ENCODE measurements around the gene MYO1E. TPM values are rescaled to one million over a fixed set of nuclear protein-coding genes. Genes with fewer than 3 reads are reported as not detected.
"Not testable (repeated sequence)": the region's sequence is repeated elsewhere in the genome, so short reads cannot be mapped to it uniquely, and the experiment has no call there.

Gene MYO1E
- total and polyA plus RNA-seq, 8 donors = 31.4 to 101 (median 39.9) TPM

- Histone ChIP-seq H3K27ac (no peak overlapping the region), H3K27me3 (no peaks in the 10 kb centered on the region), H3K36me3 (no peaks in the 10 kb centered on the region), H3K4me1 (no peaks in the 10 kb centered on the region), H3K9me3 (no peaks in the 10 kb centered on the region), H3K4me3 (no peak overlapping the region)
- intact Hi-C loops (cut with DNase I) = no loop called here
- no peak for TF ChIP-seq CTCF (IDR thresholded peaks at IDR 0.05)
- ATAC-seq = no peak
- DNase-seq = no peak
These were observed 32.3 kb downstream of the MYO1E start for GRCh38 chr15:59340325-59340724.

GRCh38 chr15:59339252-59339672, 33.4 kb downstream of the MYO1E start:
- no peak for ATAC-seq
- no peak overlapping the region for H3K4me3 ChIP-seq
- no peaks in the 10 kb centered on the region for H3K9me3 ChIP-seq
- peaks cover under 1 to 5% of the 10 kb centered on the region in 2 donors for H3K4me1 ChIP-seq
- no peak for DNase-seq
- TF ChIP-seq CTCF (IDR thresholded peaks at IDR 0.05) = no peak
- intact Hi-C loops (cut with DNase I) = no loop called here
- no peak overlapping the region for H3K27ac ChIP-seq
- H3K27me3 ChIP-seq = no peaks in the 10 kb centered on the region
- no peaks in the 10 kb centered on the region for H3K36me3 ChIP-seq

- Histone ChIP-seq H3K36me3 (no peaks in the 10 kb centered on the region), H3K9me3 (no peaks in the 10 kb centered on the region), H3K4me1 (peaks cover 3 to 5% of the 10 kb centered on the region in 2 donors), H3K4me3 (no peak overlapping the region), H3K27ac (no peak overlapping the region), H3K27me3 (no peaks in the 10 kb centered on the region)
- ATAC-seq (no peak), DNase-seq (no peak)
- TF ChIP-seq CTCF (IDR thresholded peaks at IDR 0.05) = no peak
- intact Hi-C loops (cut with DNase I) = no loop called here
These were observed 34.3 kb downstream of the MYO1E start for GRCh38 chr15:59338414-59338813.

GRCh38 chr15:59336725-59337124, 35.9 kb downstream of the MYO1E start:
- H3K4me3 ChIP-seq; H3K4me1 ChIP-seq; H3K36me3 ChIP-seq; H3K9me3 ChIP-seq; intact Hi-C loops (cut with DNase I); ATAC-seq; DNase-seq; H3K27ac ChIP-seq; H3K27me3 ChIP-seq: not testable (repeated sequence)

- H3K36me3 ChIP-seq = no peaks in the 10 kb centered on the region
- no peaks in the 10 kb centered on the region for H3K9me3 ChIP-seq
- peak in 1 of 4 donors; percentile 18 for DNase-seq
- H3K27me3 ChIP-seq = no peaks in the 10 kb centered on the region
- peaks cover 9 to 11% of the 10 kb centered on the region in 2 donors for H3K4me1 ChIP-seq
- no peak for TF ChIP-seq CTCF (IDR thresholded peaks at IDR 0.05)
- peak; percentile 57 for ATAC-seq
- no peak overlapping the region for H3K27ac ChIP-seq
- intact Hi-C loops (cut with DNase I) = no loop called here
- H3K4me3 ChIP-seq = no peak overlapping the region
These were observed 37.4 kb downstream of the MYO1E start for GRCh38 chr15:59335207-59335786.

GRCh38 chr15:59334076-59334415, 38.6 kb downstream of the MYO1E start:
- ATAC-seq (no peak), DNase-seq (no peak)
- Histone ChIP-seq H3K27me3 (no peaks in the 10 kb centered on the region), H3K9me3 (no peaks in the 10 kb centered on the region), H3K4me3 (no peak overlapping the region), H3K27ac (no peak overlapping the region), H3K36me3 (no peaks in the 10 kb centered on the region), H3K4me1 (peaks cover 13 to 24% of the 10 kb centered on the region in 2 donors)
- TF ChIP-seq CTCF (IDR thresholded peaks at IDR 0.05) = no peak
- intact Hi-C loops (cut with DNase I) = no loop called here

Data from left lung (tissue), 10 donors.